Skin epidermis (tissue), 12 donors: ENCODE results near the gene ST6GALNAC2.
A peak's percentile ranks its signal among the peaks of the same experiment; 100 is the strongest.

ENCODE experiments used
- H3K27ac ChIP-seq, 21 experiments: fragments of 200-600 bp; sonication (generic) in 11 of 21; one replicate each; pipeline ENCODE4 v1.5.0; 2020; ENCODE audit warnings: mild to moderate bottlenecking in 3 of 21, inconsistent platforms in 2 of 21, moderate library complexity in 2 of 21
- H3K4me3 ChIP-seq, 7 experiments: fragments of 200-600 bp; sonication (generic) in 2 of 7; one replicate each; pipeline ENCODE4 v1.5.0; 2020; ENCODE audit warnings: inconsistent platforms in 2 of 7, mild to moderate bottlenecking in 2 of 7, moderate library complexity in 1 of 7

ST6GALNAC2 gene

DNA sequence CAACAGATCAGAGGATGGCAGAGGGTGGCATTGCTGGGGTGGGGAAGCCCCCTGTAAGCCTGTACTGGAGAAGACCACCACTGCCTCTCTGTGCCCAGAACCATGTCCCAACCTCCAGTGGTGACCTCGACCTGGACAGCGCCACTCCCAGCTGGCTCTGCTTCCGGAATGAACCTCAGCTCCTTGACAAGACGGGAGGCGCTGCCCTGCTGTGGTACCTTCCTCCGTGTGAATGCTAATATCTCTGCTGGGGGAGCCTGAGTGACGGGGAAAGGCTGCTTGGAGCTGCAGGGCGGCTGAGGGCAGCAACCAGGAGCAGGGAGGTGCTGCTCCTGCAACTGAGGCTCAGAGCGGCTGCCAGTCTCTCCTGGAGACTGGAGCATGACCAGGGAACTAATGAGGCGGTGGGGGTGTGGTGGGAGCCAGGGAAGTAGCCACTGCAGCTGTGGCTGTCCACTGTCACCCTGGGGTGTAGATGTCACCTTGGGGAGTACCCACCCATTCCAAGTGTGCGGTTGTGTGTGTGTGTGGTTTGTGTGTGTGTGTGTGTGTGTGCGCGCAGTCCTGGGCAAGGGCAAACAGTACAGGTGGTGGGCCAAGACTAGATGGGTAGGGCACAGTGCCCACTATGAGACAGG is 39.6 kb downstream of the ST6GALNAC2 start:
- Histone ChIP-seq H3K4me3 (no peak overlapping the region), H3K27ac (peak overlapping the region in 2 of 21 experiments; percentile 25 to 39)

- H3K27ac ChIP-seq, result peak overlapping the region in 9 of 21 experiments; percentile 14 to 55 (median 28)
- no peak overlapping the region for H3K4me3 ChIP-seq
These were observed 40.9 kb downstream of the ST6GALNAC2 start for GRCh38 chr17:76544546-76545365.

DNA sequence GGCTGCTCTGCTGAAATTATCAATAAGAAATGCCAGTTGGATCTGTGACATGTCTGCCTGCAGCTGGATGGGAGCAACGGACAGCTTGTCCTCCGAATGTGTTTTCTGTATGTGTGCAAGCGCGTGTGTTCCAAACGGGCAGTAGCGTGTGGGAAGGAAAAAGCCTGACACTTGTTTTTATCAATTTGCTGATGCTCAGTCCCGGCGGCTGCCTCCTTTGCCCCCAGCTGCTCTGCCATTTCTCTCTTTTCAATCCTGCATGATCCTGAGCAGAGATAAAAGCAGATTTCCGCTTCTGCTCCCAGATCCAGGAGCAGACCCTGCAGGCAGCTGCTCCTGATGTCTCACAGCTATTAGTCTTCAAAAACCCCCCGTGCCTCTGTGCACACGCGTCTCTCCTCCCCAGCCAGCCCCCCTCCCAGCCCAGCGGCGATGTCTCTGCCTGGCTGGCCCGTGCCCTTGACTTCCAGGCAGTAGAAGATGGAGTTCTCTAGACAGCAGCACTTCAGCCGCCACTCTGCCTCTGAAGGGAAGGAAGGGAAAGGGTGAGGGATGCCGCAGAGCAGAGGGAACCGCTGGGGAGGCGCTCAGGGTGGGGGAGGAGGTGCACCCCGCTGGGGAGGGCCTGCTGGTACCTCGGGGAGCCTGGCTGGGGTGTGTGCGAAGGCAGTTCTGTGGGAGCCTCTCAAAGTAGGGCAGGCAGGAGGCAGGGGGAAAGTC is 41.7 kb downstream of the ST6GALNAC2 start:
- H3K27ac ChIP-seq, result peak overlapping the region in 9 of 21 experiments; percentile 14 to 55 (median 28)

DNA sequence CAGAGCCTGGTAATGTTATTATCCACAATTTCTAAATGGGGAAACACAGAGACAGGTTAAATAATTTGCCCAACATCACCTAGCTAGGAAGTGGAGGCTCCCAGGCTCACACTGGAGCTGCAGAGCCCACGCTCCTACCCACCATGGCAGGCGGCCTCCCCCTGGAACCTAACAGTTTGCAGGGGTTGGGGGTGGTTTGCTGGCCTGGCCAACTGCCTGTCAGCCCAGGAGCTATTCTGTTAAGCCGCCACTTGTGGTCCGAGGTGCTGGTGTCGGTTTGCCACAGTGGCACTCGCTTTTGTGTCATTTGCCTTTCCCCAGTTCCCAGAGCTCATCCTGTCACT is 42.2 kb downstream of the ST6GALNAC2 start:
- H3K27ac ChIP-seq, result peak overlapping the region in 2 of 21 experiments; percentile 4 to 15

More for the DNA sequence above, 41.7 kb downstream of the ST6GALNAC2 start:
- H3K4me3 ChIP-seq, result no peak overlapping the region

GRCh38 chr17:76542984-76543383 is 42.7 kb downstream of the ST6GALNAC2 start:
- H3K27ac ChIP-seq, result peak overlapping the region in 3 of 21 experiments; percentile 2 to 44 (median 4)
- no peak overlapping the region for H3K4me3 ChIP-seq

More for the DNA sequence above, 42.2 kb downstream of the ST6GALNAC2 start:
- no peak overlapping the region for H3K4me3 ChIP-seq

GRCh38 chr17:76542566-76542971 is 43.1 kb downstream of the ST6GALNAC2 start:
- Histone ChIP-seq H3K27ac (peak overlapping the region in 1 of 21 experiments; percentile 2), H3K4me3 (no peak overlapping the region)

DNA sequence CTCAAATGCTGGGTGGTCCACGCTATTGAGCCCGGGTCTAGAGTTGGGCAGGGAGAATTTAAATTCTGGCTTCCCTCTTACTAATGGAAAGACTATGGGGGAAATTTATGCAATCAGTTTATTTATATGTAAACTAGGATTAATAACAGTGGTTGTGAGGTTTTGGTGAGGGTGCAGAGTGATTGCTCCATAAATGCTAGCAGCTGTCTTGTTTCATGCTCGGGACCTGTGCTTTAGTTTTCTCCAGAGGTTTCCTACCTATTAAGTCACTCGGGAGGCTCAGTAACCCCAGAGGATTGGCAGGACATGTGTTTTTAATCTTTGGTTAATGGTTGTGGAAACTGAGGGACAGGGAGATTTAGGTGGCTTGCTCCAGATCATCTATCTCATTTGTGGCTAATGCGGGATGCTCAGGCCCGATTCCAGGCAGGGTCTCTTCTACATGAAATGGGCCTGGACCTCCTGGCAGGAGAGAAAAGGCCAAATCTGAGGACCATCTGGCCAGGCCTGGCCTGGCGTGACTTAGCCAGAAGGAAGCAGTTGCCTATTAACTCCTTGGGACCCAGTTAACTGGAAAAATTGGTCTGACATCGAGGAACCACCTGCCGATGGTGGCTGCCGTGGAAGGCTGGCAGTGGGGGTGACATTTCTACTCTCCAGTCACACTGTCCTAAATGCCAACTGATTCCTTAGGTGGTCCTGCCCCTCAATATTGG is 43.8 kb downstream of the ST6GALNAC2 start:
- Histone ChIP-seq H3K4me3 (no peak overlapping the region), H3K27ac (peak overlapping the region in 1 of 21 experiments; percentile 80)

DNA sequence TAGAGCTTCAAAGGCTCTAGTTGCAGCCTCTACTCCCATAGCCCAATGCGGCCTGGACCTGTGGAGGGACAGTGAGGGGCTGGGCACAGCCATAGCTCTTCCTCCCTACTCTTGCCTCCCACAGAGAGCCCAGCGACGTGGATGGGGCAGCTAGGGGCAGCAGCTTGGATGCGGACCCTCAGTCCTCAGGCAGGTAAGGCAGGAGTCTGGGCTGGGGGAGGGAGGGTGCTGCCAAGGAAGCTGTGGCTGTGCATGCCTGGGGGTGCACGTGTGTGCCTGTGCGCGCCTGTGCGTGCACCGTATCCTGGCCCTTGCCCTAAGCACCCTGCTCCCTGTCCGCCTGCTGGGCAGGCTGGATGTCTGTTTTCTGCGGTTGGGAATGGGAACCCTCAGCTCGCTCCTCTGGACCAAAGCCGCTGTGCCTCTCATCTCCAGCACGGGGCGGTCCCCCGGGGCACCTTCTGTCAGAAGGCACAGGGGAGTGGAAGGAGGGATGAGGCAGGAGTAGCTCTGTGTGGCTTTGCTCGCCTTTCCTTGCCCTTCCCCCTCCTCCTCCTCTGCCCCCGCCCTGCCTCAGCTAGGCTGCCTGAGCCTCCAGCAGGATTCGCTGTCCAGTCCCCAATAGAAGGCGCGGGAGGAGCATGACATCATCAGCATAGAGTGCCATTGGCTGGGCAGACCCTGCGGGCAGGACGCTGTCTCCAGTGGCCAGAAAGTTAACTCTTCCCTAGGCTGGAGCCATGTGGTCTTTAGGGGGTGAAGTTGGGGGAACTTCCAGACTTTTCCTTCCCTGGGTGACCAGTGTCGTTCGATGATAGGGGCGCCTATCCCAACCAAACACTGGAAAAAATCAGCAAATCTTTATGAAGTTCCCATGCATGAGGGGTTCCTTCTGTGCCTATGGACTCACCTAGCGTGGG is 45.0 kb downstream of the ST6GALNAC2 start:
- peak overlapping the region in 10 of 21 experiments; percentile 1 to 80 (median 24) for H3K27ac ChIP-seq
- H3K4me3 ChIP-seq, result peak overlapping the region in 4 of 7 experiments; percentile 0 to 30 (median 2)

DNA sequence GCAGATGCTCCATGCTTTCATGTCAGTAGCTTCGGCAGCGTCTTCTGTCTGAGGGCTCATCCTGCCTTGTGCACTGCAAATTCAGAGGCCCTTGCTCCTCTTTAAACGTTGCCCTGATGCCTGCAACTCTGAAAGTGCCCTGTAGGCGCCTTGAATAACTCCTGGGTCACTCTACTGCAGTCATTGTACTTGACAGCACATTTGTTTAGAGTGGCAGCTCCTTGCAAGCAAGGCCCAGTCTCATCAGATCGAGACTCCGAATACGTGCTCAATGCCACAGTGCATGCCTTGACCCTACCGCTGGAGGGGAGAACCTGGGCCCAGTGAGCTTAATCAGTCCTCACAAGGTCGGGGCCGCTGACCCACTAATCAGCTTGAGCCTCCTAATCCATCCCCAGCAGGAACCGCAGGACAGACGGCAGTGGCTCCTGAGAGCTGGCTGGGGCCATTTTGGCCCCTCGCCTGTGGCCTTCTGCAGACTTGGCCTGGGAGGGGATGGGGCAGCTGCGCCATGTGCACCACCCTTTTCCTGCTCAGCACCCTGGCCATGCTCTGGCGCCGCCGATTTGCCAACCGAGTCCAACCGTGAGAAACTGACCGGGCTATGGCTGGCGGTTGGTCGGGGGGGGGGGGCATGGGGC is 45.9 kb downstream of the ST6GALNAC2 start, which contains the start of gene PRCD:
Gene PRCD, plus strand, starts transcription at position 414 of the 641 bp plus-strand sequence. Its CDS starts 98 bp downstream, at position 512.
- Histone ChIP-seq H3K27ac (peak within 1 kb of the TSS in 10 of 21 experiments; percentile 1 to 88 (median 24)), H3K4me3 (peak within 1 kb of the TSS in 4 of 7 experiments; percentile 0 to 30 (median 2))

DNA sequence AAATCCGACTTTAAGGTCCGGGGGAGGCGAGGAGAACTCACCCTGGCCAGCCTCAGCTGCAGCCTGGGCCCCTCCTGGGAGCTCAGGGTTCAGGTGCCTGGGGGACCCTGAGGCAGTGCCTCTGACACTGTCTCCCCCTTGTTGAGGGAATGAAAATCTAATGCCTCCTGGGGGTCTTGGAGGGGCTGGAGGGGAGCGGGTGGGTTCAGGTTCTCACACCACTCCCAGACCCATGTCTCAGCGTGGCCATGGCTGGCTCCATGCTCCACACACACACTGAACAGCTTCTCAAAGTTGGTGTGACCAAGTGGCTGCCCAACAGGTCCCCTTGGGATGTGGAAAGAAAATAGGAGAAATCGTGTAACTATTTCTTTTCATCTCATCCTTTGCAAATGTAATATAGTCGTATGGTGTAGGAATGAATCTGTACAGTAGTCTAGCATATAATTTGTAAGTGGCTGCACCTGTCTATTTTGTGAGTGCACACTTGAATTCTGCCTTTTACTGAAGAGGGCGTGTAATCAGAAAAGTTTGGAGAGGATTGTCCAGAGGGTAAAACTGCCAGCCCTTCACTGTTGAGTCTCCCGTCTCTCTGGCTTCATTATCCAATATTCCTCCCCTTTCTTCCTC is 46.6 kb downstream of the ST6GALNAC2 start:
- H3K27ac ChIP-seq, result peak overlapping the region in 4 of 21 experiments; percentile 49 to 88 (median 76)
- H3K4me3 ChIP-seq, result peak overlapping the region in 1 of 7 experiments; percentile 41

DNA sequence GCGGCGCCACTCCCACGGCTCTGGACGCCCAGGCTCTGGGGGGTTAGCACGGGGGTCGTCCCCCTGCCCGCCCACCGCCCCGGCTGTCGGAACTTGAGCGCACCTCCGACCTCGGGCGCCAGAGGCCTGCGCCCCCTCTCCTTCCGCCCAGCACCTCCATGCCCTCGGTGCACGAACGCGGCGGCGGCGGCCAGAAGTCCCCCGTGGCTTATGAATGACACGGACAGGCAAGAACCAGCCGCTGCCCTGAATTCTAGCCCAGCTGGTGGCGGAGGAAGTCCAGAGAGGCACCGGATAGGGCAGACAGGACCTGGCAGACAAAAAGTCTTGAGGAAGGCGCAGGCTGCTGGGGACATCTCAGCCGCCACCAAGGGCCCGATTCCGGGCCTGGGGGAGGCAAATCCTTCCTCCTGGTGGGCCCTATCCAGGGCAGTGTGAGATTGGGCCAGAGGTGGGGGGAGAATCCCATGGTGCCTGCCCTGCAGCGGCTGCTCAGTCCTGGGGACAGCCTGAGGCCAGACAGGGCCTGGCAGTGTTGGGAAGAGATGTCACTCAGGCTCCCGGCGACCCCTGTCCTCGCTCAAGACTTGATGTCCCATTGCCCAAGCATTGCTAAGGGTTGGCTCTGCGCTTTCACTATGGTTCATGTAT is 47.3 kb downstream of the ST6GALNAC2 start:
- Histone ChIP-seq H3K27ac (peak overlapping the region in 17 of 21 experiments; percentile 10 to 88 (median 50)), H3K4me3 (peak overlapping the region; percentile 18 to 46 (median 29))

DNA sequence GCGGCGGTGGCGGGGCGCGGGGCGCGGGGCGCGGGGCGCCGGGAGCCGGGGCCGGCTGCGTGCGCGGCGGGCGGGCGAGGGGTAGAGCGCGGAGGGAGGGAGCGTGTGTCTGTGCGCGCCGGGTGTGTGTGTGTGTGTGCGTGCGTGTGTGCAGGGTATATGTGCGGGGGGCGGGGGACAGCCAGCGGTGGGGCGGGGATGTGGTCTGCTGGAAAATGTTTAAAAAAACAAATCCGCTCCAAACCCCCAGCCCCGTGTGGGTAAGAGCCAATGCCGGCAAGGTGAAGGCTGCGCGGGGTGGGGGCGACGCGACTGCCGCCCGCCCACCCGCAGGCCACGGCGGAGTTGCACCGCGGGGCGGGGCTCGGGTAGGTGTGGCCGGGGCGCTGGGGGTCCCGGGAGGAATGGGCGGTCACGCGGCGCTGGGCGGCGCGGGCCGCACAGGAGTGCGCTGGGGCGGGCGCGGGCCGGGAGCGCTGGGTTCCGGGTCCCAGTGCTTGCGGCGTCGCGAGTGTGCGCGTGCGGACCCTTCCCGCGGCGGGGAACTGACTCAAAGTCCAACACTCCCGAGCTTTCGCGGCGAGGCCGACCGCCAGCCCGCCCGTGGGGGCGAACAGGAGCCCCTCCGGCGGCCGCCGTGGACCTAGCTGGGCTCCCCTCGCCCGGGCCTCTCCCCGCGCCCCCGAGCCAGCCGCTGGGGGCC is 47.9 kb downstream of the ST6GALNAC2 start, which contains the start of gene CYGB:
Gene CYGB, minus strand, starts transcription at position 132 of the 703 bp plus-strand sequence. CDS start 167 bp downstream, outside the sequence.
- H3K27ac ChIP-seq, result peak within 1 kb of the TSS in 19 of 21 experiments; percentile 11 to 88 (median 56)
- peak within 1 kb of the TSS; percentile 18 to 46 (median 29) for H3K4me3 ChIP-seq

DNA sequence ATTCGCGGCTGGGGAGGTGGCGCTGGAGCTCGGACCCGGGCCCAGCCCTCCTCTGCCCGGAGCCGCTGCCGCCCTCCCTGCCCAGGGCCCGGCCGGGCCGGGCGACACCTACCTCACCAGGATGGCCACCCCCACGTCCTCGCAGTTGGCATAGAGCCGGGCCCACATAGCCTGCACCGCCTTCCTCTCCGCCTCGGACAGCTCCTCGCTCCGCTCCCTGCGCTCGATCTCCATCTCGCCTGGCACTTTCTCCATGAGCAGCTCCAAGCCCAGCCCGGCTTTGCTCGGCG is 48.4 kb downstream of the ST6GALNAC2 start:
- Histone ChIP-seq H3K27ac (peak overlapping the region in 12 of 21 experiments; percentile 16 to 79 (median 60)), H3K4me3 (peak overlapping the region; percentile 4 to 46 (median 28))

DNA sequence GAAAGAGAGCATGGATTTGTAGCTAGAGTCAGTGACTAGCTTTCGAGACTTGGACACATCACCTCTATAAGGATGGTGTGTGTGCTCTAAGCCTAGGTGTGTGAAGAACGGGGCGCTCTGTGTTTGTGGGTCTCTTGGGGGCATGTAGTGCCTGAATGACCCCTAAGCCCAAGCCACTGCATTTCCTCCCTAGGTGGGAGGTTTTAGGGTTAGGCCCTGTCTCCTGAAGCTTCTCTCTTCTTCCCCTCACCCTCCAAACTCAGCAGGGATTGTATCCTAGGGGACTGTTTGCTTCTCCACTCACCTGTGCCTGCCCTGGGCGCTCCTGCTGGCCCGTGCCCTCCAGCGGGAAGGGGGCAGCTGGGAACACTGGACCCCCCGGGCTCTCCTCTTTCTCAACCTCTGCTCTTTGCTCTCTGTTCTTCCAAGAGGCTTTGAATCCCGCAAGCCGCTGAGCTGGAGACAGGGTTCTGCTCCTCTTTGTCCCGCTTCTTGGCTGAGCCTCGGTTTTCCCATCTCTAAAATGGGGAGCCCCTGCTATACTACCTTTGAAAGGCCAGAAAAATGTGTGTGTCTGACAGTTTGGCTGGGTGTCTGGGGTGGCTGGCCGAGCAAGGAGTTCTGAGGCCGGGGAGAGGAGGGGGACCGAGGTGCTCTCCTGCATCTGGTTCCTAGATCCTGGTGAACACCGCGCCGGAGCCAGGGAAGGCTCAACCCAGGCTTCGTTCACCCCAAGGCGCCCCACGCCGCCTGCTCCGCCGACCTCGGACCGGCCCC is 49.0 kb downstream of the ST6GALNAC2 start:
- Histone ChIP-seq H3K4me3 (peak overlapping the region; percentile 4 to 46 (median 28)), H3K27ac (peak overlapping the region in 13 of 21 experiments; percentile 16 to 79 (median 54))
